WTC11 (cell line): Measurements from ENCODE around the gene PTPDC1. TPM values are rescaled to one million over a fixed set of nuclear protein-coding genes. Genes with fewer than 3 reads are reported as not detected.

ENCODE experiments used
- ATAC-seq: fragments of 200-7000 bp; cut with Tn5 transposase; 2 replicates; pipeline ENCODE4 v1.10.0; 2021; ENCODE audit warnings: mild to moderate bottlenecking, moderate library complexity
- CTCF ChIA-PET: fragments of 300-600 bp; sonication (Branson Sonifier 250); formaldehyde crosslinking; loops from one replicate; lab custom pipeline; 2021; ENCODE audit warnings: antibody characterized with exemption; lab: Charles Lee
- POLR2A ChIA-PET: fragments of 350-600 bp; sonication (Branson Sonifier 250); formaldehyde crosslinking; loops from one replicate; lab custom pipeline; 2021; ENCODE audit warnings: antibody characterized with exemption; lab: Charles Lee
- DNase-seq: peaks from one replicate; pipeline ENCODE4 v3.0.0; 2021; ENCODE audit warnings: low spot score
- H3K27ac Mint-ChIP-seq: 2 replicates; pipeline ENCODE4 v1.8.0; 2021; ENCODE audit warnings: mixed read lengths
- H3K27me3 Mint-ChIP-seq: 2 replicates; pipeline ENCODE4 v1.8.0; 2021; ENCODE audit warnings: low read depth, mild to moderate bottlenecking, moderate library complexity, mixed read lengths
- H3K36me3 Mint-ChIP-seq: 2 replicates; pipeline ENCODE4 v1.8.0; 2021; ENCODE audit warnings: mixed read lengths
- H3K4me1 Mint-ChIP-seq: 2 replicates; pipeline ENCODE4 v1.8.0; 2022; ENCODE audit warnings: mixed read lengths
- H3K4me3 Mint-ChIP-seq: 2 replicates; pipeline ENCODE4 v1.8.0; 2021; ENCODE audit warnings: mild to moderate bottlenecking, moderate library complexity, mixed read lengths
- H3K9me3 Mint-ChIP-seq: 2 replicates; pipeline ENCODE4 v1.8.0; 2021; ENCODE audit warnings: mixed read lengths
- AFF4 ChIP-seq: sonication (generic); formaldehyde crosslinking; IDR thresholded peaks from 2 replicates; pipeline ENCODE4 v1.8.1; 2023; ENCODE audit warnings: mild to moderate bottlenecking, missing genetic modification reagents, borderline replicate concordance
- CBFB ChIP-seq: sonication (generic); formaldehyde crosslinking; IDR thresholded peaks from 2 replicates; pipeline ENCODE4 v1.8.1; 2022; ENCODE audit warnings: mild to moderate bottlenecking, low read depth, missing genetic modification reagents
- CREM ChIP-seq: sonication (generic); formaldehyde crosslinking; IDR thresholded peaks from 2 replicates; pipeline ENCODE4 v1.8.1; 2022; ENCODE audit warnings: mild to moderate bottlenecking, missing genetic modification reagents, moderate library complexity
- ERG ChIP-seq: fragments of 250-450 bp; sonication (Bioruptor Pico); IDR thresholded peaks from 2 replicates; pipeline ENCODE4 v1.8.0; 2021; ENCODE audit warnings: mild to moderate bottlenecking
- FOXJ3 ChIP-seq: sonication (generic); formaldehyde crosslinking; IDR thresholded peaks from 2 replicates; pipeline ENCODE4 v1.9.0; 2021; ENCODE audit warnings: missing genetic modification reagents, mild to moderate bottlenecking, borderline replicate concordance
- GABPB1 ChIP-seq: sonication (generic); formaldehyde crosslinking; IDR thresholded peaks from 2 replicates; pipeline ENCODE4 v1.8.1; 2023; ENCODE audit warnings: mild to moderate bottlenecking, missing genetic modification reagents
- HMGXB4 ChIP-seq: sonication (generic); formaldehyde crosslinking; IDR thresholded peaks from 2 replicates; pipeline ENCODE4 v1.8.1; 2023; ENCODE audit warnings: mild to moderate bottlenecking, moderate library complexity, missing genetic modification reagents
- RORB ChIP-seq: fragments of 250-450 bp; sonication (Bioruptor Pico); IDR thresholded peaks from 2 replicates; pipeline ENCODE4 v1.9.0; 2021; ENCODE audit warnings: mild to moderate bottlenecking
- SOX15 ChIP-seq: fragments of 250-450 bp; sonication (Bioruptor Pico); IDR thresholded peaks from 2 replicates; pipeline ENCODE4 v1.9.0; 2021; ENCODE audit warnings: mild to moderate bottlenecking
- SP1 ChIP-seq: sonication (generic); formaldehyde crosslinking; conservative IDR thresholded peaks from 2 replicates; pipeline ENCODE4 v1.8.1; 2022; ENCODE audit warnings: missing genetic modification reagents
- ZNF219 ChIP-seq: sonication (generic); formaldehyde crosslinking; IDR thresholded peaks from 2 replicates; pipeline ENCODE4 v1.8.0; 2023; ENCODE audit warnings: missing genetic modification reagents, mild to moderate bottlenecking, borderline replicate concordance
- ZNF263 ChIP-seq: sonication (generic); formaldehyde crosslinking; IDR thresholded peaks from 2 replicates; pipeline ENCODE4 v1.8.1; 2022; ENCODE audit warnings: low read depth, mild to moderate bottlenecking, moderate library complexity, missing genetic modification reagents
- ZNF317 ChIP-seq: sonication (generic); formaldehyde crosslinking; IDR thresholded peaks from 2 replicates; pipeline ENCODE4 v1.8.1; 2023; ENCODE audit warnings: low read depth, mild to moderate bottlenecking, moderate library complexity, missing genetic modification reagents, borderline replicate concordance
- ZNF416 ChIP-seq: fragments of 250-450 bp; sonication (Bioruptor Pico); IDR thresholded peaks from 2 replicates; pipeline ENCODE4 v1.9.0; 2021; ENCODE audit warnings: mild to moderate bottlenecking, inconsistent platforms
- ZNF671 ChIP-seq: fragments of 250-450 bp; sonication (Bioruptor Pico); IDR thresholded peaks from 2 replicates; pipeline ENCODE4 v1.8.0; 2021; ENCODE audit warnings: mild to moderate bottlenecking
- total RNA-seq: library from RNA; stranded (reverse); gene quantifications from 3 replicates; pipeline ENCODE4 v1.2.3, GENCODE V29; 2021
- TF ChIP-seq, protein P1 (sequence below): sonication (generic); formaldehyde crosslinking; IDR thresholded peaks from 2 replicates; pipeline ENCODE4 v1.8.1; 2022; ENCODE audit warnings: low read depth, missing genetic modification reagents, borderline replicate concordance
- TF ChIP-seq, protein P2 (sequence below): sonication (generic); formaldehyde crosslinking; IDR thresholded peaks from 2 replicates; pipeline ENCODE4 v1.8.1; 2023; ENCODE audit warnings: mild to moderate bottlenecking, missing genetic modification reagents
- TF ChIP-seq, protein P3 (sequence below): fragments of 250-450 bp; sonication (Bioruptor Pico); IDR thresholded peaks from 2 replicates; pipeline ENCODE4 v1.9.0; 2021; ENCODE audit warnings: mild to moderate bottlenecking

The PTPDC1 gene
- total RNA-seq, 1 experiment from 2014 or later = 9.2 TPM

DNA sequence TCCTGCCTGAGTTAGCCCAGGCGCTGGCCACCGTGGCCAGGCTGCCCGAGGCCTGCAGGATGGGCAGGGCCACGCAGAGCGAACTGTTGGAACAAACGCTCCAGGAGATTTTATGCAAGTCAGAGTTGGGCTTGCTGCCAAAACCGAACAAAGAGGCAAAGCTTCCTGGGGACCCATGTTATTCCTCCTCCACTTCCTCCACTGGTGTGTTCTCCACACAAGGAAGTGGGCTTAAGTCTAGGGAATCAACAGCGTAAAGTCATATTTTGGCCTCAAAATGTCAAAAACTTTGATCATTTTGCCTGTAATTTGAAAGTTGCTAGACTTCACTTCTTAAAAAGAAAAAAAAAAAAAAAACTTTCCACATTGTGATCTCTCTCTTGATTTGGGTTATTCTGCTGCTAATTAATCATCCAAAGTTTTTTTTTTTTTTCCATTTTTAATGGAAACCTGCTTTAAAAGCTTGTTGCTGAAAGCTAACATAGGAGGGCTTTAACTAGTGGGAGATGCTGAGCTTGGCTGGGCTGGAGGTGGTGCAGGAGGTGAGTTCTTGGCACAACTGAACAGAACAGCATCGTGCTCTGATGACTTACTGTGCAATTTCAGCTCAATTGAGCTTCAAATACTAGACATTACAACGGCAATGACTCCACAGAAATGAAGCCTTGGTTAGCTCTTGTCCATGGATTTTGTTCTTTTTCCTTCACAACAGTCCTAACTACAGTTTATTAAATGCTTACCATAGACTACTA, 73.0 kb downstream of the PTPDC1 start:
- Mint-ChIP-seq H3K9me3 (peaks cover 9% of the 10 kb centered on the region), H3K27ac (no peak overlapping the region), H3K27me3 (no peaks in the 10 kb centered on the region; the same call in 1 of the 2 replicates), H3K4me1 (0 out of 2 replicates have a peak, but pooled peaks cover 2% of the 10 kb centered on the region), H3K36me3 (peaks cover 6% of the 10 kb centered on the region)
- POLR2A ChIA-PET = interaction anchor here (0.5 kb wide), 1 partner anchor 12 kb away, joined by 3 read pairs; no protein-coding TSS in a partner anchor
- no peak for ATAC-seq
- no peak for TF ChIP-seq ZNF416 (CRISPR knock-in tag)
- TF ChIP-seq ZNF263 (CRISPR knock-in tag) = no peak
- TF ChIP-seq ZNF317 (CRISPR knock-in tag) = no peak
- TF ChIP-seq HMGXB4 (CRISPR knock-in tag) = no peak
- TF ChIP-seq, protein P1, sequence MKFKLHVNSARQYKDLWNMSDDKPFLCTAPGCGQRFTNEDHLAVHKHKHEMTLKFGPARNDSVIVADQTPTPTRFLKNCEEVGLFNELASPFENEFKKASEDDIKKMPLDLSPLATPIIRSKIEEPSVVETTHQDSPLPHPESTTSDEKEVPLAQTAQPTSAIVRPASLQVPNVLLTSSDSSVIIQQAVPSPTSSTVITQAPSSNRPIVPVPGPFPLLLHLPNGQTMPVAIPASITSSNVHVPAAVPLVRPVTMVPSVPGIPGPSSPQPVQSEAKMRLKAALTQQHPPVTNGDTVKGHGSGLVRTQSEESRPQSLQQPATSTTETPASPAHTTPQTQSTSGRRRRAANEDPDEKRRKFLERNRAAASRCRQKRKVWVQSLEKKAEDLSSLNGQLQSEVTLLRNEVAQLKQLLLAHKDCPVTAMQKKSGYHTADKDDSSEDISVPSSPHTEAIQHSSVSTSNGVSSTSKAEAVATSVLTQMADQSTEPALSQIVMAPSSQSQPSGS (CRISPR knock-in tag) = no peak
- TF ChIP-seq CBFB = no peak
- TF ChIP-seq, protein P2, sequence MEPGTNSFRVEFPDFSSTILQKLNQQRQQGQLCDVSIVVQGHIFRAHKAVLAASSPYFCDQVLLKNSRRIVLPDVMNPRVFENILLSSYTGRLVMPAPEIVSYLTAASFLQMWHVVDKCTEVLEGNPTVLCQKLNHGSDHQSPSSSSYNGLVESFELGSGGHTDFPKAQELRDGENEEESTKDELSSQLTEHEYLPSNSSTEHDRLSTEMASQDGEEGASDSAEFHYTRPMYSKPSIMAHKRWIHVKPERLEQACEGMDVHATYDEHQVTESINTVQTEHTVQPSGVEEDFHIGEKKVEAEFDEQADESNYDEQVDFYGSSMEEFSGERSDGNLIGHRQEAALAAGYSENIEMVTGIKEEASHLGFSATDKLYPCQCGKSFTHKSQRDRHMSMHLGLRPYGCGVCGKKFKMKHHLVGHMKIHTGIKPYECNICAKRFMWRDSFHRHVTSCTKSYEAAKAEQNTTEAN = no peak
- no peak for TF ChIP-seq FOXJ3 (CRISPR knock-in tag)
- no peak for TF ChIP-seq SP1 (CRISPR knock-in tag)
- no peak for TF ChIP-seq GABPB1
- no peak for TF ChIP-seq SOX15 (CRISPR knock-in tag)
- TF ChIP-seq, protein P3, sequence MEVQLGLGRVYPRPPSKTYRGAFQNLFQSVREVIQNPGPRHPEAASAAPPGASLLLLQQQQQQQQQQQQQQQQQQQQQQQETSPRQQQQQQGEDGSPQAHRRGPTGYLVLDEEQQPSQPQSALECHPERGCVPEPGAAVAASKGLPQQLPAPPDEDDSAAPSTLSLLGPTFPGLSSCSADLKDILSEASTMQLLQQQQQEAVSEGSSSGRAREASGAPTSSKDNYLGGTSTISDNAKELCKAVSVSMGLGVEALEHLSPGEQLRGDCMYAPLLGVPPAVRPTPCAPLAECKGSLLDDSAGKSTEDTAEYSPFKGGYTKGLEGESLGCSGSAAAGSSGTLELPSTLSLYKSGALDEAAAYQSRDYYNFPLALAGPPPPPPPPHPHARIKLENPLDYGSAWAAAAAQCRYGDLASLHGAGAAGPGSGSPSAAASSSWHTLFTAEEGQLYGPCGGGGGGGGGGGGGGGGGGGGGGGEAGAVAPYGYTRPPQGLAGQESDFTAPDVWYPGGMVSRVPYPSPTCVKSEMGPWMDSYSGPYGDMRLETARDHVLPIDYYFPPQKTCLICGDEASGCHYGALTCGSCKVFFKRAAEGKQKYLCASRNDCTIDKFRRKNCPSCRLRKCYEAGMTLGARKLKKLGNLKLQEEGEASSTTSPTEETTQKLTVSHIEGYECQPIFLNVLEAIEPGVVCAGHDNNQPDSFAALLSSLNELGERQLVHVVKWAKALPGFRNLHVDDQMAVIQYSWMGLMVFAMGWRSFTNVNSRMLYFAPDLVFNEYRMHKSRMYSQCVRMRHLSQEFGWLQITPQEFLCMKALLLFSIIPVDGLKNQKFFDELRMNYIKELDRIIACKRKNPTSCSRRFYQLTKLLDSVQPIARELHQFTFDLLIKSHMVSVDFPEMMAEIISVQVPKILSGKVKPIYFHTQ (CRISPR knock-in tag) = no peak
- TF ChIP-seq ZNF219 (CRISPR knock-in tag) = no peak
- no peak for TF ChIP-seq AFF4 (CRISPR knock-in tag)
- TF ChIP-seq ZNF671 = no peak
- no peak for TF ChIP-seq RORB
- TF ChIP-seq ERG (CRISPR knock-in tag) = no peak
- no peak for TF ChIP-seq CREM (CRISPR knock-in tag)
- TF ChIP-seq, all 79 proteins: peak for 0
- CTCF ChIA-PET = interaction anchor here (0.7 to 1.4 kb wide), 2 partner anchors 56 to 244 kb away, joined by 3 to 4 read pairs; no protein-coding TSS in a partner anchor
- no peak for DNase-seq
- H3K4me3 Mint-ChIP-seq = no peak overlapping the region
